ENCODE data around the gene STMN1.
"Not testable (repeated sequence)": the region's sequence is repeated elsewhere in the genome, so short reads cannot be mapped to it uniquely, and the experiment has no call there.

STMN1 gene

DNA sequence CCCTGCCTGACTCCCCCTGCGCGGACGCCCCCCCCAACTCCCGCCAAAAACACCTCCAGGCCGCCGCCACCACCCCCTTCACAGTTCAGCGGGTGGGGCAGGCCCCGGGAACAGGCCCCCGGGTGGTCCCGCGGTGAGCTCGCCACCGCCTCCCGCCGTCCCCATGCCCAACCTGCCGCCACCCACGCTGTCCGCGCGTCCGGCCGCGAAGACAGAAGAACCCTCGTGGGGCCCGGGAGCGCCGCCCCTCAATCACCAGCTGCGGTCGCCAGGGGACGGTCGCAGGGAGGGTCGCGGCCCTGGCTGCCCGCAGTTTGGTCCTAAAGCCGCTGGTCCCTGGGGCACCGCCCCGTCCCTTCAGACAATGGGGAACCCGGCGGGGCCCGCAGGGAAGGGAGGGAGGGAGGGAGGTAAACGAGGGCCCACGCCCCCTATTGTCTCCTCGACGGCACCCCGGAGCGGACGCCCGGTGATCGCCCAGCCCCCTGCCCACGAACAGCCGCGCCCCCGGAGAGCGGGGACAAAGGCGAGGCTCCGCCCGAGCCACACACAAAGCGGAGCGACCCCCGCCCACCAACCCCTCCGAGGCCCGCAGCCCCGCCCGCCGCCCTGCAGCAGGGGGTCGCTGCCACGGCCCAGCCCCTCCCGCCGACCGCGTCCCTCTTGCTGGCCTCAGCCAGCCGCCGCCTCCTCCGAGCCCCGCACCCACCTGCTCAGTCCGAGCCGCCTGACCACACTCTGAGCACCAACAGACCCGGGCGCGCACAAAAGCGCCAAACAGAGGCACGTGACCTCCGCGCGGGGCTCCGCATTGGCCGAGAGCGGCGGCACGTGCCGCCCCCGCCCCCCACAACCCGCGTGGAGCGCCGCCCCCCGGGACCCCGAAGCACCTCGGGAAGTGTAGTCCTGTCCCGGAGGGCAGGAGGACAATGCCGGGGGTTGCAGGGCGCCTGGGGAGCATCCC lies at the start of gene STMN1:
STMN1 (minus strand) TSS at position 740 of the 964 bp plus-strand sequence. CDS start 1,743 bp downstream, outside the sequence.
- DNase-seq (ENCODE audit: low read depth, low spot score) = peak; percentile 97

DNA sequence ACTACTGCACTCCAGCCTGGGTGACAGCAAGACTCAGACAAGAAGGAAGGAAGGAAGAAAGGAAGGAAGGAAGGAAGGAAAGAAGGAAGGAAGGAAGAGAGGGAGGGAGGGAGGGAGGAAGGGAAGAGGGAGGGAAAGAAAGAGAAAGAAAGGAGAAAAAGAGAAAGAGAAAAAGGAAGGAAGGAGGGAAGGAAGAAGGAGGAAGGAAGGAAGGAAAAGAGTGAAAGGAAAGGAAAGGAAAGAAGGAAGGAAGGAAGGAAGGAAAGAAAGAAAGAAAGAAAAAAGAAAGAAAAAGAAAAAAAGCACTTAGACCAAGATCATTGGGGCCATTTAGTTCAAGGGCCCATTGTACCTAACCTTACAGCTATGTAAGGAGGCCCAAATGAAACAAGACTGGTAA lies 49.3 kb upstream of the STMN1 start:
- DNase-seq (ENCODE audit: low read depth, low spot score) = no peak

DNA sequence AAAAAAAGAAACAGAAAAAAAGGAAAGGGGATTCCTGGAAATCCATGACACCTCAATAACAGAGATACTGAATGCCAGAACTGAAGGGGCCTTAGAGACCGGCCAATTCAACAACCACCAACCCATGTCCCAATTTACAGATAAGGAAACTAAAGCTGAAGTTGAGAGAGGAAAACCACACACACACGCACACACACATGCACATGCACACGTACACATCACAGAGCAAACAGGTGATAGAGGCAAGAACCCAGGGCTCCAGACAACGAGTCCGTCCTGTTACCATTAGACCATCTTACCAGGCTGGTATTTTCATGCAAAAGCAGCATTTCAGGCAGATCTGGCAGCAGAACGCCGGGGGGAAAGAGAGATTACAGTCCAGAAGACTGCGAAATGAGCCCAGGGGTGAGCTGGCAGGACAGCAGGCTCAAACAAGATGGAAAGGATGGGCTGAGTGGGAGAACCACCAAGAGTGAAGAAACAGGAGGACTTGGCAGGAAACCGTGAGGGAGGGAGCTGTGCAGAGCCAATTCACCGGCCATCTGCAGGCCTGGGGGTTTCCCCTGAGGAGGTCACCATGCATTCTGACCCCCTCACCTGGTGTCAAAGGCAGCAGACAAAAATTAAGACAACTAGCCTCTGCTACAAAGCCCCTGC lies 48.2 kb upstream of the STMN1 start:
- DNase-seq (ENCODE audit: low read depth, low spot score) = no peak

DNA sequence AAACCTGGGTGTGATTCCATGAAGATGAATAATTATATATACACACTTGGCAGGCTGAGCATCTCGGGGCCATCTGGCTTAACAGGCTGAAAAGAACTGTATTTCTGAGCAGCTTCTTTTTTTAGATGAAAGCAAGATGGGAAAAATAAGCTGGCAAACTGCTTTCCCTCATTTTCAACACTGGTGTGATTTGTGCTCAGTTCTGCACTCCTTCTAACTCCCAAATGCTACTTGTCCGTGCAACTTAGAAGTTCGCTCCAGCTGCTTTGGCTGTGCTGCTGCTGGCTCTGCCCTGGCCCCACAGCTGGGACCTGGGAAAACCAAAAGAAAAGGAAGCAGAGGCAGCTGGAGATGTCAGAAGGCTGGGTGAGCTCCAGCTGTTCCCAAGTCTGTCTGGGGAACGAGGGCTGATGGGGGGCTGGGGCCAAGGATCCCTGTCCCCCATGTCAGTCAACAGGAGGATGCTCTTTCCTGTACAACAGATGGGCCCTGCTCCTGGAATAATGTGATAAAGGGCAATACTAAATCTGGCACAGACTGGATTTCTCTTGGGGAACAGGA lies 46.7 kb upstream of the STMN1 start:
- no peak for DNase-seq (ENCODE audit: low read depth, low spot score)

DNA sequence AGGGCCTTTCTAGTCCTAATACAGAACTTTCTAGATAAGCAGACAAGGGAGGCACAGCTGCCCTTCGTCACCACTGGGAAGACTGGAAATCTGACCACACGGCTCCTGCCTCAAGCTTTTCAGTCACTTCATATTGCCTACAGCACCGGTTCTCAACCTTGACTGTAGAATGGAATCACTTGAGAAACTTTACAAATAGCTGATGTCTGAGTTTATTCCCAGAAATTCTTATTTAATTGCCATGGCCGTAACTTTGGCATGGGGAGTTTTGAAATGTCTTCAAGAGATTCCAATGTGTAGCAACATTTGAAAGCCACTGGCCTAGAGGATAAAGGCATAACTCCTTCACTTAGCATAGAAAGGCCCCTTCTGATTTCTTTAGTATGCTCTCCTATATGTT lies 42.4 kb upstream of the STMN1 start:
- DNase-seq (ENCODE audit: low read depth, low spot score) = no peak

DNA sequence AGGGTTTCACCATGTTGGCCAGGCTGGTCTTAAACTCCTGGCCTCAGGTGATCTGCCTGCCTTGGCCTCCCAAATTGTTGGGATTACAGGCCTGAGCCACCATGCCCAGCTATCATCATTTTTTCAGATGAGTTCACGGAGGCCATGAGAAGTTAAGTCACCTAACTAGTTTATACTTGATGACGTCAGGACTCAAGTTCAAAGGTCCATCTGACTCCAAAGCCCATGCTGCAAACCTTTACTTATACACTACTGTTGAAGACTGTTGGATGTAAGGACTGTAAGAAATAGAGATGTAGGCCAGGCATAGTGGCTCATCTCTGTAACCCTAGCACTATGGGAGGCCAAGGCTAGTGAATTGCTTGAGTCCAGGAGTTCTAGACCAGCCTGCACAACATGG lies 40.8 kb upstream of the STMN1 start:
- no peak for DNase-seq (ENCODE audit: low read depth, low spot score)

DNA sequence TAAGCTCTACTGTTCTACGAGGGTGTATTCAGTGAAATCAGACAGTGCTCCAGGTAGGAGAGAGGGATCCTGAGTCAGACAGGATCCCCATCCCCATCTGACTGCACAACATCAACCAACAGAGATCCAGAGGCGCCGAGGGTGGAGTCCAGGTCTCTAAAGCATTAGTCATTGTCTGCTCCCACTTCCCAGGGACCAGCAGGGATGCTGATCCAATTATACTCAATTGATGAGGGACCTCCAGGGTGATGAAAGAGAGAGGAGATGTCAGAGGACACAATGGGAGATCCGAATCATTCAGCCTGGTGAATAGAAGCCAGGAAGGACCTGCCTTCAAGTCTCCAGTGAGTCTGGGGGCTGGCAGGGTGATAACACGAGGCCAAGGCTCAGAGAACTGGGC lies 39.5 kb upstream of the STMN1 start:
- DNase-seq (ENCODE audit: low read depth, low spot score) = no peak

DNA sequence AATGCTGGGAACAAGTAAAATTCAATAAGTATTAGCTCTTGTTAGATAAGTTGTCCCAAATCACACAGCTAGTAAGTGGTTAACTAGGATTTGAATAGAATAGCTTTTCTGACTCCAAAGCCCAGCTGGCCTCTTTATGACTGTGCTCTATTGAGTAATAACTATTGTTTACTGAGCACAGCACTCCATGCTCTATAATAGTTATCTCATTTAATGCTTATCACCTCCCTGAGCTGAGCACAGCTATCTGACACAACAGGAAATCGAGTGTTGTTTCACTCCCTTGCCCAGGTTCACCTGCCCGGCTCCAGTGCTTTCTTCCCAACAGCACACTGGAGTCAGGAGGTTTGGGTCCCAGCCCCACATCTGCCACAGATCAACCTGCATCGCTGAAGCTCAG lies 38.8 kb upstream of the STMN1 start:
- DNase-seq (ENCODE audit: low read depth, low spot score) = no peak

DNA sequence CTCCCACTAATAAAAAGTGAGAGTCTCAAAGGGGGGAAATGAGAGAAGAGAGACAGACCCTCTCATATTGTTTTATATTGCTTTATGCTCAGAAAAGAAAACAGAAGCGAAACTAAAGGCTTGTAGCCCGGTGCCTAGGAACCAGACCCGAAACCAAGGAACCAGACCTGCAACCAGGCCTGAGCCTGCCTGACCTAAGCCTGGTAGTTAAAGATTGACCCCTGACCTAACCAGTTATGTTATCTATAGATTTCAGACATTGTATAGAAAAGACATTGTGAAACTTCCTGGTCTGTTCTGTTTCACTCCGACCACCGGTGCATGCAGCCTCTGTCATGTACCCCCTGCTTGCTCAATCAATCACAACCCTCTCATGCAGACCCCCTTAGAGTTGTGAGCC lies 37.3 kb upstream of the STMN1 start:
- not testable (repeated sequence) for DNase-seq (ENCODE audit: low read depth, low spot score)

DNA sequence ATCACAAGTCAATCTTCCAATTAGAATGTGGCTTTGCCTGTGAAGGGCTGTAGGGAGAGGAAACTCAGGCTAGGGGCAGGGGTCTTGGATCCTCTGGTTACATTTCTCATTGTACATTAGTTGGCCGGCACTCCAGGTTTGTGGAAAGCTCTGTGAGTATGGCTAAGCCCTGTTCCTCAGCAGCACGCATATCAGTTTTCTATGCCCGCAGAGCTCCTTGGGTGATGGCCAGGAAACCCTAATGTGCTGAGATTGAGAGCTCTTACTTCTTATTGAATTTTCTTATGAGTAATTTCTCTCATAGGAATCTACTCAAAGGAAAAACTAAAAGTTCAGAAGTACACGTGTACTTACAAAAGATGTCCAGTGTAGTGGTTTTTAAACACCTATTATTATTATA lies 30.7 kb upstream of the STMN1 start:
- DNase-seq (ENCODE audit: low read depth, low spot score) = no peak

DNA sequence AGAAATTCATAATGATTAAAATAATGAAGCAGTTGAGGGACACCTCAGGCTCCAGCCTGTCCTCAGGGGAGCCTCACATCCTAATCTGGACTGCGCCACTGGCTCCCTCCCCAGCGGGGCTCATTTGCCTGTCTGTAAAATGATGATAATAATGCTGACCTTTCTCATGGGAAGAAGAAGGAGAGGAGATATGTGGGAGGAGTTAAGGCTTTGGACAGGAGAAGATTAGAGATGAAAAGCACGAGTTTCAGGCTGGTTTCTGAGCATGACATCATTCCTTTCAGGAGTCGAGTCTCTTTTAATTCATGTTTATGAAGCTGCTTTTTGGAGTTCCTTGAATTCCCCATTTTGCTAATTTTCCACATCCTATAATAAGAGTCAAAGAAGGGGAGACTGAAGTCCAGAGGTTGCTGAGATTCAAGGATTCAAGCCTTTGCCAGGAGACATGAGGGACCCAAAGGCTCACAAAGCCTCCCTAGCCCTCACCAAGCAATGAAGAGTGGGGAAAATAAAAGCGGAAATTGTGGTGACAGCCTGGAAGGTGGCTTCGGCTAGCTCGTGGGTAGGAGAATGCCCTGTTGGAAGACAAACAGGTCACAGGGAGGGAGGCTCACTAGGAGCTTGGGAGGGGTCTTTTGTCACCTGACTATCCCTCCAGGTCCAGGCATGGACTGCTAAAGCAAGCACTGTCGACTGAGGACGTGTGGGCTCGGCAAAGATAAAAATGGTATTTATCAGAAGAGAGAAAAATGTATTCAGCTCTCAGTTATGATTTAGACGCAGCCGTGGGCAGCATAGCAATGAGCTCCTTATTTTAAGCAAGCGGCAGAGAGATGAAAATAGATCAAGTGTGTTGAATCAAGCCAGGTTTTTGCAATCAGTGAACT lies 27.5 kb upstream of the STMN1 start:
- DNase-seq (ENCODE audit: low read depth, low spot score) = no peak

DNA sequence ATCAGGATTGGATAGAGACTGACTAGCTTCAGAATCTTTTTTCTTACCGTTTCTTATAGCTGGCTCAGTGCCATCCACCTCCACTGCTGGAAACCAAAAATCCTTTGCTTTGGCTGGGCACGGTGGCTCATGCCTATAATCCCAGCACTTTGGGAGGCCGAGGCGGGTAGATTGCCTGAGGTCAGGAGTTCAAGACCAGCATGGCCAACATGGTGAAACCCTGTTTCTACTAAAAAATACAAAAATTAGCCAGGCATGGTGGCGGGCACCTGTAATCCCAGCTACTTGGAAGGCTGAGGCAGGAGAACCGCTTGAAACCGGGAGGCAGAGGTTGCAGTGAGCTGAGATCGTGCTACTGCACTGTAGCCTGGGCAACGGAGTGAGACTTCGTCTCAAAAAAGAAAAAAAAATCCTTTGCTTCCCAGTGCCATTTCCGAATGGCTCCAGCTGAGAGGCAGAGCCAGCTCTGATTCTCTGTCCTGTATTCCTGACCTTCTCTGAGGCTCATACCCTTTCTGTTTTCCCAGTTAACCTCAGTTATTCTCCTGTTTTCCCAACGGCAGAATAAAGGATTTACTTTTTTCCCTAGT lies 26.7 kb upstream of the STMN1 start:
- not testable (repeated sequence) for DNase-seq (ENCODE audit: low read depth, low spot score)

DNA sequence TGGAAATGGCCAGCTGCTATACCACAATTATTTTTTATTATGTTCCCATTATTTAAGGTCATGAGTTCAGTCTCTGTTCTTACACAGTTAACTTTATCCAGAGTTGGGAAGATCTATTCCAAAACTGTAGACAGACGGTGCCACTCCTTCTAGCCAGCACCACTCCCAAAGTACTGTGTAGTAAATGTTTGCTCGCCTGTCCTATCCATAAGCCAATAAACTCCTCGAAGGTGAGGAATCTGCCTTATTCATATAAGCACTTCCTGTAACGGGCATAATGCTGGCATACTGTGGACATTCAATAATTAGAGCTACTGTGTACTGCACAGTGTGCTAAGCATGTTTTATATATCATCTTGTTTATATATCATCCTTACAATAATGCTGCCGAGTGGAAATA lies 26.1 kb upstream of the STMN1 start:
- DNase-seq (ENCODE audit: low read depth, low spot score) = no peak

DNA sequence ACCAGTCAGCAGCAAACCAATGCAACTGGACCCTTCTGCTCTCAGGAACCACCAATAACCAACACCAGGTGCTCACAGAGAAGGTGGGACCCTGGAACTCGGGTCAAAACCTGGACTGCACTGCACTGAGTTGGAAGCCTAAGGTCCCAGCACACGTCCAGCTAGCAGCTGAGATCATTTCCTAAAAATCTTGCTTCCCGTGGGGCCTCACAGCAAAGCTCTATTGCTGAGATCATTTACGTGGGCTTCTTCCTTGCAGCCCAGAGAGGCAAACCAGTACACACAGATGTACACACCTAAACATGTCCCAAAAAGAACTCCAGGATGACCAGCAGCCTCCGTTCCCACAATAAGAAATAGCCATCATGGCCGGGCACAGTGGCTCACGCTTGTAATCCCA lies 22.8 kb upstream of the STMN1 start:
- DNase-seq (ENCODE audit: low read depth, low spot score) = no peak

DNA sequence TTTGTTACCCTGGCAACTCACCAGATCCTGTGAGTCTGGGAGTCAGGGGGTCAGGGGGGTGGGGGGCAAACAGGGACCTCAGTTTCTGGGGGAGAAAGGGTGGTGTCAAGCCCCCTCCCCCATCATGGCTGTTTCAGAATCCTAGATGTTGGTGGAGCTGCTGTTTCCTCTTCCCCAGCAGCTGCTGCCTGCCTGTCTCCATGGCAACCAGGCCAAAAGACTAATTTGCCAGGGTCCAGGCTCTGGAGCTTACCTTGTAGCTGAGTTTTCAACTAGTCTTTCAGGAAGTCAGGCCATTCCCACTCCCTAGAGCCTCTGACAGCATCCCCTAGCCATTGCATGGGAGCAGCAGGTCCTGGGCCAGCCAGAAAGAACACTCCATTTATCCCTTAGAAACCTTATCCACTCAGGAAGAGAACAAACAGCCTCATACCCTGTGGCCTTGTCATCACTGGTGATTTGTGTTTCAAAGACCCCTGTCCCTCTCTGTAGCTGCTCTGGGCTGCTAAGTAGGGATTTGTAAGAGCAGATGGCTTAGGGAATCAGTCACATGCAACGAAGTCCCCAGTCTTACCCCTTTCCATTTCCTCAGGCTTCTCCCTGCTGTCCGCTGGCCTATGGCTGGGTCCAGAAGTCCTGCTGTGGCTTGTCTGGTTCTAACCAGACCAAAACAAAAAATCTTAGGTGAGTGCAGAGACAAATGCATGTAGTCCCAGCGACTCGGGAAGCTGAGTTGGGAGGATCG lies 21.5 kb upstream of the STMN1 start:
- peak; percentile 48 for DNase-seq (ENCODE audit: low read depth, low spot score)

DNA sequence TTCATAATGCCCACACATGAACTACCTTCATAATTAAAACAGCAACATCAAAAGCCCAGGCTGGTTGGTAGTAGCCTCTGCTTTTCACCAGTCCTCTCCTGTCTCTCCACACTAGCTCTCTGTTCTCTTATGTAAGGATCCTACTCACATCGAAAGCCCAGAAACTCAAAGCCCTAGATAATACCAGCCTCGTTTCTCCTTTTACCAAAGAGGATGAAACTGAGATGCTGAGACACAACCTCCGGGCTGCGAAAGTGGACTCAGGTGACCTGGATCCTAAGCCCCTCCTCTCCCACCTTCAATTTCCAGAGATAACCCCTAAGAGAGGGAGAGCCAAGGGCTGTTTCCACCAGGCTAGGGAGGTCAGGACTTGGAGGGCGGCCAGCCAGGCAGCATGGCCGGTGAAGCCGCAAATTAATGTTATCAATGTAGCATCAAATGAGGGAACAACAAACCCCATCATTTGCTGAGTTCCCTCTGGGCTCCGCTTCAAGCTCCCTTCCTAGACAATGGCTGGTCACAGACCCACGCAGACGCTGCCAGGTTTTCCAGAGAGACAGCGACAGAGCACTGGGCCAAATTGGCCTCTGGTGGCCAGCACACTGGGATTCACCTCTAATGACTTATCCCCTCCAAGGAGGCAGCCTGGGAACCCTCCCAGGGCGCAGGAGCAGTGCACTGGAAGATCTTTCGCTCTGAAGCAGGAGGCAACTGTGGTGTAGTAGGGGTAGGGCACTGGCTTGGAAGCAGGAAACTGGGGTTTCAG lies 20.7 kb upstream of the STMN1 start:
- no peak for DNase-seq (ENCODE audit: low read depth, low spot score)

DNA sequence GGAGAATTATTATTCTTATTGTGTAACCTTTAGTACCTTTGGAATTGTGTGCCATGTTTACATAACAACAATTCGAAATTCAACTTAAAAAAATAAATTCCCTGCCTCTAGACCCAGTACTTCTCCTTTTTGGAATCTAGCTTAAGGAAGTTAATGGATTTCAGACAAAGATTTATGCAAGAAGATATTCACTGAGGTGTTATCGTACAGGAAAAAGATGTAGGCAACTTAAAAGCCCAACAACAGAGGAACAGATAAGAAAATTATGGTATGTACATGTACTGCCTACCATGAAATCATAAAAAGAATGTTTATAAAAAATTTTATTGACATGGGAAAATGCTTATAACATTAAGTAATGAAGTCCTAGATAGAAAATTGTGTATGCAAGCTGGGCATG lies 18.2 kb upstream of the STMN1 start:
- no peak for DNase-seq (ENCODE audit: low read depth, low spot score)

DNA sequence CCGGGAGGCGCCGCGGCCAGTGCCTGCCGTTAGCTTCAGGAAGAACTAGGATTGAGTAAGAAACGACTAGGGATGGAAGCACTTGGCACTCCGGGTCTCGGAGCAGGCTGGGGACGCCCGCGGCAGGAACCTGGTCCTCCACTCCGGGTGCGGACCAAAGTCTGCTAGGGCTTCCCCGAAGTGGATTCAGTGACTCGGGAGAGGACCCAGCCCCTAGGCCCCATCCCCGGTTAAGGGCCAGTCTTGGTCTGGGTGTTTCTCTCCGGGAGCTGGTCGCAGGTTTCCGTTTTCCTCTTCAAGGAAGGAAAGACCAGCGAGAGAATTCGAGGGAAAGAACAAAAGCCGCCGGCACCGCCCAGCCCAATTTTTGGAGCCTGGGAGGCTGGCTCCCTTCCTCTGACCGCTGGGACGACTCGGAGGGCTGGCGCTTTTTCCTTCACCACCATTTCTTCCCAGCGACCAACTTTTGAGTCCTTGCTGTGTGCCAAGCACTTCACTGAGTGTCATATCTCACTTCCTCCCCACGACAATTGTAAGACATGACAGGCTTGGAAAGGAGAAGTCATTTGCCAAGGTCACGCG lies 16.8 kb upstream of the STMN1 start:
- DNase-seq (ENCODE audit: low read depth, low spot score) = no peak

Measured in astrocyte of the hippocampus (primary cell).